Left renal pelvis (tissue), 4 donors: ENCODE results near the gene FOXP3. TPM values are rescaled to one million over a fixed set of nuclear protein-coding genes. Genes with fewer than 3 reads are reported as not detected.

ENCODE experiments used
- polyA plus RNA-seq, 4 donors: library from polyadenylated mRNA; unstranded; fragments of 120-200 nt; gene quantifications; one replicate each; pipeline ENCODE4 v1.2.1, GENCODE V29; 2013; ENCODE audit not compliant: insufficient read length in 4 of 4

Gene FOXP3
- polyA plus RNA-seq, 4 donors: 0.66 to 0.85 (median 0.79) TPM

Other genes with a start within 250 kb of the FOXP3 start
- 10 to 100 TPM; 26.8 to 38.4 (median 34.1) TPM for gene TFE3, start 221.4 kb downstream of the FOXP3 start, polyA plus RNA-seq
- gene CCDC120, start 205.7 kb downstream of the FOXP3 start, polyA plus RNA-seq: 10 to 100 TPM in 3 of 4 donors, 1 to 10 TPM in 1; 9.5 to 16.5 (median 11.1) TPM
- gene PRAF2, start 190.7 kb downstream of the FOXP3 start, polyA plus RNA-seq: 10 to 100 TPM; 37.7 to 54.3 (median 42.0) TPM
- 10 to 100 TPM; 48.4 to 61.6 (median 55.6) TPM for gene WDR45, start 184.8 kb downstream of the FOXP3 start, polyA plus RNA-seq
- 10 to 100 TPM; 20.5 to 25.1 (median 23.1) TPM for gene GPKOW, start 141.0 kb downstream of the FOXP3 start, polyA plus RNA-seq
- 1 to 10 TPM; 3.5 to 8.5 (median 4.0) TPM for gene MAGIX, start 102.0 kb downstream of the FOXP3 start, polyA plus RNA-seq
- 10 to 100 TPM; 14.8 to 42.3 (median 37.5) TPM for gene PLP2, start 92.8 kb downstream of the FOXP3 start, polyA plus RNA-seq
- gene PRICKLE3, start 78.3 kb downstream of the FOXP3 start, polyA plus RNA-seq: 1 to 10 TPM; 2.5 to 6.2 (median 4.6) TPM
- 1 to 10 TPM; 2.5 to 3.9 (median 3.0) TPM for gene SYP, start 64.5 kb downstream of the FOXP3 start, polyA plus RNA-seq
- gene CACNA1F, start 31.4 kb downstream of the FOXP3 start, polyA plus RNA-seq: under 1 TPM; 0.03 to 0.70 (median 0.11) TPM
- gene CCDC22, start 29.2 kb downstream of the FOXP3 start, polyA plus RNA-seq: 10 to 100 TPM; 11.2 to 22.5 (median 16.7) TPM
- gene PPP1R3F, start 5.1 kb upstream of the FOXP3 start, polyA plus RNA-seq: 10 to 100 TPM in 1 of 4 donors, 1 to 10 TPM in 3; 4.8 to 11.5 (median 5.0) TPM
- gene GAGE10, start 38.9 kb upstream of the FOXP3 start, polyA plus RNA-seq: not detected
- gene GAGE12J, start 57.3 kb upstream of the FOXP3 start, polyA plus RNA-seq: not detected
- gene GAGE13, start 66.9 kb upstream of the FOXP3 start, polyA plus RNA-seq: under 1 TPM in 1 of 4 donors, not detected in 3; 0.99 TPM